ENCODE results near the gene SMARCAD1.

The SMARCAD1 gene

GRCh38 chr4:94214703-94215319 is 7.1 kb downstream of the SMARCAD1 start:
- no peak for TF ChIP-seq FOXM1 (IDR thresholded peaks at IDR 0.05; ENCODE audit: borderline replicate concordance, low read depth)
- no peak for TF ChIP-seq CREB1 (IDR thresholded peaks at IDR 0.05; ENCODE audit: low read depth)
- peak; percentile 85 for TF ChIP-seq CEBPB (IDR thresholded peaks at IDR 0.05)

GRCh38 chr4:94216394-94216793 is 8.7 kb downstream of the SMARCAD1 start:
- TF ChIP-seq MAX (IDR thresholded peaks at IDR 0.05) (no peak), TCF12 (IDR thresholded peaks at IDR 0.05; ENCODE audit: low read depth) (no peak), REST (IDR thresholded peaks at IDR 0.05; ENCODE audit: low read depth) (no peak), NFIC (IDR thresholded peaks at IDR 0.05) (no peak), ZBTB7A (IDR thresholded peaks at IDR 0.05; ENCODE audit: low read depth) (no peak), RAD21 (IDR thresholded peaks at IDR 0.05; ENCODE audit: low read depth) (no peak)

GRCh38 chr4:94219402-94219801 is 11.7 kb downstream of the SMARCAD1 start:
- TF ChIP-seq FOXM1 (IDR thresholded peaks at IDR 0.05; ENCODE audit: borderline replicate concordance, low read depth) = no peak
- no peak for TF ChIP-seq USF1 (IDR thresholded peaks at IDR 0.05)
- TF ChIP-seq TEAD4 (IDR thresholded peaks at IDR 0.05) = no peak
- TF ChIP-seq CREB1 (IDR thresholded peaks at IDR 0.05; ENCODE audit: low read depth) = no peak
- no peak for TF ChIP-seq CEBPB (IDR thresholded peaks at IDR 0.05)
- no peak for TF ChIP-seq MAX (IDR thresholded peaks at IDR 0.05)
- no peak for TF ChIP-seq YY1 (IDR thresholded peaks at IDR 0.05; ENCODE audit: low read depth)
- TF ChIP-seq TAF1 (IDR thresholded peaks at IDR 0.05; ENCODE audit: low read depth) = no peak
- no peak for TF ChIP-seq ZBTB7A (IDR thresholded peaks at IDR 0.05; ENCODE audit: low read depth)
- TF ChIP-seq EP300 (IDR thresholded peaks at IDR 0.05; ENCODE audit: borderline replicate concordance) = no peak
- no peak for TF ChIP-seq TCF12 (IDR thresholded peaks at IDR 0.05; ENCODE audit: low read depth)

GRCh38 chr4:94221916-94222315 is 14.3 kb downstream of the SMARCAD1 start:
- TF ChIP-seq EP300 (IDR thresholded peaks at IDR 0.05; ENCODE audit: borderline replicate concordance) = no peak
- TF ChIP-seq TCF12 (IDR thresholded peaks at IDR 0.05; ENCODE audit: low read depth) = no peak
- no peak for TF ChIP-seq NFIC (IDR thresholded peaks at IDR 0.05)
- no peak for TF ChIP-seq MAX (IDR thresholded peaks at IDR 0.05)

- TF ChIP-seq REST (IDR thresholded peaks at IDR 0.05; ENCODE audit: low read depth) = no peak
- no peak for TF ChIP-seq CREB1 (IDR thresholded peaks at IDR 0.05; ENCODE audit: low read depth)
- TF ChIP-seq EP300 (IDR thresholded peaks at IDR 0.05; ENCODE audit: borderline replicate concordance) = no peak
- 0 out of 2 replicates have a peak, but pooled peaks have one; percentile 20 for TF ChIP-seq NFIC (IDR thresholded peaks at IDR 0.05)
These were observed 17.8 kb downstream of the SMARCAD1 start for GRCh38 chr4:94225449-94225848.

- TF ChIP-seq TEAD4 (IDR thresholded peaks at IDR 0.05) (no peak), EP300 (IDR thresholded peaks at IDR 0.05; ENCODE audit: borderline replicate concordance) (no peak), YY1 (IDR thresholded peaks at IDR 0.05; ENCODE audit: low read depth) (no peak), RAD21 (IDR thresholded peaks at IDR 0.05; ENCODE audit: low read depth) (no peak), TCF12 (IDR thresholded peaks at IDR 0.05; ENCODE audit: low read depth) (no peak), CREB1 (IDR thresholded peaks at IDR 0.05; ENCODE audit: low read depth) (no peak), MAX (IDR thresholded peaks at IDR 0.05) (no peak), EGR1 (IDR thresholded peaks at IDR 0.05) (no peak), NFIC (IDR thresholded peaks at IDR 0.05) (no peak), USF1 (IDR thresholded peaks at IDR 0.05) (no peak), CEBPB (IDR thresholded peaks at IDR 0.05) (no peak), FOXM1 (IDR thresholded peaks at IDR 0.05; ENCODE audit: borderline replicate concordance, low read depth) (no peak)
These were observed 19.1 kb downstream of the SMARCAD1 start for GRCh38 chr4:94226763-94227162.
